NCI-H146 (cell line): Measurements from ENCODE around the gene ADAMTSL3.
"Not testable (repeated sequence)": the region's sequence is repeated elsewhere in the genome, so short reads cannot be mapped to it uniquely, and the experiment has no call there.

Experiments
- DNase-seq: peaks from one replicate; lab custom pipeline; 2025; lab: John Stamatoyannopoulos, UW

The ADAMTSL3 gene

DNA sequence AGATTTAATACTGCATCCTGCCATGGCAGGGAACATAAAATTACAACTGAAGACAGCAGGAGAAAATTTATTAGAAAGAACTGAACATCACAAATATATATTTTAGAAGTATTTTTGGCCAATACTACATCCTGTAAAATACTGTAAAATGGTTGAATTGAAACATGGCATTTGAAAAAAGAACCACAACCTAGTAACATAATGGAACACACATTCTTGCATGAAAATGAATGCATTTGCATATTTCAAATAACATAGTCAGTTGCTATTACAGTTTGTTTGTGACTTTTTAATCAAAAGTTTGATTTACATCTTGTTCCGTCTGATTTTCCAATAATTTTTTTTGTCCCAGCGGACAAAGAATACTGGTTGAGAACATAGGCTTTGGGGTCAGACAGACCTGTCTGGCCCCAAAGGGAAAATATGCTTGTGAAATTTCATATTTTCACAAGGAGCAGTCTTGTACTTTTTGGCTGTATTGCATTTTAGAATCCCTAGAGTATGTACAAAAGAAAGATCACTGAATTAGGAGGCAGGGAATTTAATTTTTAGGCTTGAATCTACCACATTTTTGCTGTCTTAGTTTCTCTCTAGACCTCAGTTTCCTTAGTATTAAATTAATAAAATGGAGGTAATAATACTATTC lies 268.8 kb downstream of the ADAMTSL3 start:
- DNase-seq: no peak

DNA sequence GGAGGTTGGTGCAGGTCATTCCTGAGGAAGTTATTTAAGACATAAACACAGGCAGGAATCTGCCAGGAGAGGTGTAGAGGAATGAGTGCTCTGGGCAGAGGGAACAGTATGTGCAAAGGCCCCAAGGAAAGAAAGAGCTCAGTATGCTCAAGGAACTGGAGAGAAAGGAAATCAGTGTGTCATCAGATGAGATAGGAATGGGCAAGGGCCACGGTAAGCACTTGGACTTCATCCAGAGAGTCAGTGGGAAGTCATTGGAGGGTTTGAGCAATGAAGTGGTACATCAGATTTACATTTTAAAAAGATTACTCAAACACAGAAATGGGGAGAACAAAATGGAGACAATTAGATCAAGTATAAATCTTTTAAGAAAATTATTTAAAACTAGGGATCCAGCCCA lies 272.2 kb downstream of the ADAMTSL3 start:
- DNase-seq: no peak

GRCh38 chr15:83927704-83928391 lies 273.9 kb downstream of the ADAMTSL3 start:
- no peak for DNase-seq

DNA sequence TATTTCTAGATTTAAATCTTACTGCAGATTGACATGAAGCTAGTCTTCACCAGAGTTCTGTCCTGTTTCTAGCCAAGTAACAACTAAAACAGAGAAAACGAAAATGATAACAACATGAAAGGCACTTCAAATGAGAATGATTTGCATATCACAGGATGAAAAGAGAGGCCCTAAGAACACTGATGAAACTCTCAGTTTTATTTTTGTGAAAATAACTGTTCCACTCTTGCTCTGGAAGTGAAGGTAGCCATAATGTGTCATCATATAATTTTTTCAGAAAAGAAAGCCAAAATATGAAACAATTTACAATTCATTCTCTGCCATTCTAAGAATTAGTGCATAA lies 274.4 kb downstream of the ADAMTSL3 start:
- DNase-seq: no peak

DNA sequence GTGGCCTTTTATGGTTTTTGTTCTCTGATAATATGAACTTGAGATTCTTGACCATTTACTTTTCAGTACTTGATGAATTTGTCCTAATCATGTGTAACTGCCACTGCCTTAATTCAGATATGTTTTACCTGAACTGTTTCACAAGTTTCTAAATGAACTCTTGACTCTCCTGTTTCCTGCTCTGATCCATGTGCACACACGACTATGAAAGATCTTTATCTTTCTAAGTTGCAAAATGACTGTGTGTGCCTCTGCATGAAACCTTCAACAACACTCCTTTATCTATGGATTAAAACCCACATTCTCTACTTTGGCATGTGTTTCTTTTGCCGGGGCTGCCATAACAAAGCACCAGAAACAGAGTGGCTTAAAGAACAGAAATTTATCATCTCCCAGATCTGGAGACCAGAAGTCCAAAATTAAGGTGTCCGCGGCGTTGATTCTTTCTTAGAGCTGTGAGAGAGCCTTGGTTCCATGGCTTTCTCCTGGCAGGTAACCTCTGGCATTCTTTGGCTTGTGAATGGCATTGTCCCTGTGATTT lies 275.0 kb downstream of the ADAMTSL3 start:
- DNase-seq: no peak

DNA sequence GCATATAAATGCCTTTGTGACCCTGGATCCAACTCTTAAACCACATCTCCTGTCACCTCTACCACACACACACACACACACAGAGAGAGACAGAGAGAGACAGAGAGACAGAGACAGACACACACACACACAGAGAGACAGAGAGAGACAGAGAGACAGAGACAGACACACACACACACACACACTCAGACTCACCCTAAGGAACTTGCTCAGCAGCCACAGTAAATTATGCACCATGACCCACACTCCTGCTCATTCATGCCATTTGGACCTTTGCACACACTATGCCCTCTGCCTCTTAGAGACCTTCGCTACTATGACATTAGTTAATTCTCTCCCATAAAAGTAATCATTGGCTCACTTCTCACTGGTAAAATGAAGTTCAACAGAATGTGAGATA lies 275.7 kb downstream of the ADAMTSL3 start:
- DNase-seq: no peak

GRCh38 chr15:83930392-83931212 lies 276.7 kb downstream of the ADAMTSL3 start:
- DNase-seq: no peak

DNA sequence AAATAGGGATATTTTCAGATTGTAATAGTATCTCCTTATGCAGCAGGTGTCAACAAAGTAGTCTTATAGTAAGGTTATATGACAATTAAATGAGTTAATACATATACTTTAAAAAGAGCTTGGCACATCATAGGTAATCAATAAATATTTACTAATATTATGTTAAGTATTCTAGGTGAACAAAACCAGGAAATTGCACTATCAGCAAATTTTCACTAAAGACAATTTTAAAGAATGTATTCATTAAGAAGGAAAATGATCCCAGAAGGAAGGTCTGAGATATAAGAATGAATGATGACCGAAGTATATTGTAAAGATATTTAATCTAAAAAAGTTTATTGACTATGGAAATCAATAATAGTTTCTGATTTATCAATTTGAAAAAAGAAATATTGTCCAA lies 281.9 kb downstream of the ADAMTSL3 start:
- no peak for DNase-seq

DNA sequence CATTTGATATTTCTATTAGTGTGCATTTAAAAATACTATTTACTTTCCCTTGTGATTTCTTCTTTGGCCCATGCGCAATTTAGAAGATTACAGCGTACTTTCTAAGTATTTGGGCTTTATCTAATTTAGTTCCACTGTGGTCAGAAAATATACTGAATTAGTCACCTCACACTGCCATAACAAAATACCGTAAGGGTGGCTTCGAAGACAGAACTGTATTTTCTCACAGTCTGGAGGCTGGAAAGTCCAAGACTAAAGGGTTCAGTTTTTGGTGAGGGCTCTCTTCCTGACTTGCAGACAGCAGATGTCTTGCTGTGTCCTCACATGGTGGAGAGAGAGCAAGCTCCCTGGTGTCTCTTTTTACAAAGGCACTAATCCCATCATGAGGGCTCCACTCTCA lies 286.2 kb downstream of the ADAMTSL3 start:
- no peak for DNase-seq

DNA sequence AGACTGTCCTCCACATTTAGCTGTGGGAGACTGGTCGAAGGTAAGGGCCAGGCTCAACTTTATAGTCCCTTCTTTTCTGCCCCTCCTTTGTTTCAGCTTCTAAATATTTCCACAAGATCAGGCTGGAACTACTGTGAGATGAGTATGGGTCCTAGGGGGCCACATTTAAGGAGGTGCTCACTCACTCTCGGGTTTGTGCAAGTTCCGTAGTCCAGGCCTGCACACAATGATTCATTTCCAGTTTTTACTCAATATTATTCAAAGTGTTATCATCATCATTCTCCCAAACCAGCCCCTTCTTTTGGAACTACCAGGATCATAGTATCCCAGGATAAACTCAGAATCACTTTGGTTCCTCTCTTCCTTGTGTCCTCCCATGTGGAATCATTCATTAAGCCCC lies 289.1 kb downstream of the ADAMTSL3 start:
- no peak for DNase-seq

- DNase-seq: no peak
These were observed 290.0 kb downstream of the ADAMTSL3 start for GRCh38 chr15:83943849-83944404.

DNA sequence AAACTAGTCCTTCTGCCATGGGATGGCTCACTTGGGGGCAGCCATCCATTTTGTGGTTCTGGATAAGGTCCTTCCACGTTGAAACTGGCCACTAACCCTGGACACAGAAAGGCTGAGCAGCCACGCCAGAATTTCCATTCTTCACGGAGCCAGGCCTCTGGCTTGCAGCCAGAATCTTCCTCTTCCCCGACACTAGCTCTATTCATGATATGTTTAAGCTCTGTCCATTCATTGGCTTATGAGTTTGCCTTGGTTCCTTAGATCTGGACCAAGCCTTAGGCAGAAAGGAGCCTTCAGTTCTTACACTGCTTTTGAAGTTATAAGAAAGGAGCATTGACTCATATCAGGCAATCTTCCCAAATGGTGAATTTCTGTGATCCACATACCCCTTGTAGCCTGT lies 293.2 kb downstream of the ADAMTSL3 start:
- DNase-seq: no peak

GRCh38 chr15:83954506-83954905 lies 300.6 kb downstream of the ADAMTSL3 start:
- no peak for DNase-seq

- DNase-seq: no peak
These were observed 301.9 kb downstream of the ADAMTSL3 start for GRCh38 chr15:83955806-83956265.

DNA sequence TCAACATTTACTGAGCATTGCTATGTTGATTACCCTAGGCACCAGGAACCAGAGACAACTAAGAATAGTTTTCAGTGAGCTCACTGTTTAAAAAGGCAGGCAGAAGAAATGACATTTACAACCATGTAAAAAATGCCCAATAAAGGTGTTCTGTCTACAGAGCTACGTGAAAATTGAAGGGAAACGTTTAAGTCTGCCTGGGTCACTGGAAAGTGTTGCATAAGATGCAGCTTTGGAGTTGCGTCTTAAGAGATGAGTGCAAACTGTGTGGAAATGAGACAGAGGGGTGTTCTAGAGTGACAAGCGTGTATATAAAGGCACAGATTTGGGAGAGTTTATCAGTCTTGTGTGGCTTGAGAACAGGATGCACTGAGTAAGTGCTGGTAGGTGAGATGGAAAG lies 303.0 kb downstream of the ADAMTSL3 start:
- DNase-seq: no peak

- no peak for DNase-seq
These were observed 305.6 kb downstream of the ADAMTSL3 start for GRCh38 chr15:83959477-83959876.

DNA sequence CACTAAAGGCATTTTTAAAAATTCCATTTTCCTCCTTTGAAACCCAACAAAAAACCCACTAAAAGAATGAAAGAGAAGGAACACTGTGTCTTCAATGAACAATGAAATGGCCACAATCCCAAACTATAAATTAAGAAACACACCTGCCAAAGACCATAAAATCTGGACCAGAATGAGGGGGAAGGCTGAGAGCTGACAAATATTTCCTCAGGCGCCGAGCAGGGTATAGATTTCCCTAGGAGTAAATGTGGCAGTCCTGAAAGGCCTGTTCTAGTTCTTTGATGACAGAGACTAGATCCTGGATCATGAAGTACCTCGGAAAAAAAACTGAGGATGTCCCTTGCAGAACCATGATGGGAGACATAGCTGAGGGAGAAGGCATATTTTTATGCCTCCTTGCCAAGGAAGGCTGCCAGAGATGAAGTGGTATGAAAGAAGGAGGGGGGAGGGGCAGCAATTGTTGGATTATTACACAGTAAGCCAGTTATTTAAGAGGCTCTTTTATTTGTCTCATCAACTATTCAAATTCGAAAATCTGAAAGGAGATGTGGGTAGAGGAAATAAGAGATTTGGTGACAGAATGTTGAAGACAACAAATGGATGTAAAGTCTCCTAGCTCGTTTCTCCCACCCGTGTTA lies 306.4 kb downstream of the ADAMTSL3 start:
- DNase-seq: no peak

DNA sequence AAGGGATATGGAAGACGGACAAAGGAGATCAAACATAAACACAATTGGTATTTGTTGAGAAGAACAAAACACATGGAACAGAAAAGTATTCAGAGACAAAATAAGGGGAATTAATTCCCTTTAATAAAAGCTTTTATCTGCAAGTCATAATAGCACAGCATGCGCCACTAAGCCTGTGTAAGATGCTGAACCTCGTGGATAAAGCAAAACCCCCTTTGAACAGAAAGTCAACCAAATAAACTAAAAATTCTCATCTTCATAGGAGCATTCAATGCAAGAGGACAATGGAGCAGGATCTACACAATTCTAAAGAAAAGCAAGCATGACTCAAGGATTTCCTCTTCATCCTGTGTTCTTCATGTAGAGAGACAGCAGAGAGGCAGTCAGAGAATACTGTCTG lies 307.4 kb downstream of the ADAMTSL3 start:
- no peak for DNase-seq

GRCh38 chr15:83964967-83965366 lies 311.0 kb downstream of the ADAMTSL3 start:
- not testable (repeated sequence) for DNase-seq

GRCh38 chr15:83970295-83970890 lies 316.5 kb downstream of the ADAMTSL3 start:
- DNase-seq: no peak

- no peak for DNase-seq
These were observed 318.1 kb downstream of the ADAMTSL3 start for GRCh38 chr15:83971992-83972391.

GRCh38 chr15:83973816-83974215 lies 319.9 kb downstream of the ADAMTSL3 start:
- no peak for DNase-seq
